ENCODE measurements around the gene BRMS1.
A peak's percentile ranks its signal among the peaks of the same experiment; 100 is the strongest.
"Not testable (repeated sequence)": the region's sequence is repeated elsewhere in the genome, so short reads cannot be mapped to it uniquely, and the experiment has no call there.

Gene BRMS1

DNA sequence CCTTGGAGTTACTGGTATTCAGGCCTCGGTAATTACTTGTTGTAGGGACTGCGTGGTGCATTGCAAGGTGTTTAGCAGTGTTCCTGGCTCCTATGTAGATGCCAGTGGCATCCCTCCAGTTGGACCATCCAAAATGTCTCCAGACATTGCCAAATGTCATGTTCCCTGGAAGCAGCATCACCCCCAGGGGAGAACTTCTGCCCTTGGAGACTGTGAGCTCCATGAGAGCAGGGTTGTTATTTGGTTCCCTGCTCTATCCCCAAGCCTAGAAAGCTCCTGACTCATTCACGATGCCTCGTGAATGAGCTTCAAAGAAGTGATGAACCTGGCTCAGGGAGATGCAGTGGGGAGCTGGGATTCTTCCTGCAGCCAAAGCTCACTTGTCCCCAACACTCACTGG, 23.3 kb downstream of the BRMS1 start:
- no peak for DNase-seq

DNA sequence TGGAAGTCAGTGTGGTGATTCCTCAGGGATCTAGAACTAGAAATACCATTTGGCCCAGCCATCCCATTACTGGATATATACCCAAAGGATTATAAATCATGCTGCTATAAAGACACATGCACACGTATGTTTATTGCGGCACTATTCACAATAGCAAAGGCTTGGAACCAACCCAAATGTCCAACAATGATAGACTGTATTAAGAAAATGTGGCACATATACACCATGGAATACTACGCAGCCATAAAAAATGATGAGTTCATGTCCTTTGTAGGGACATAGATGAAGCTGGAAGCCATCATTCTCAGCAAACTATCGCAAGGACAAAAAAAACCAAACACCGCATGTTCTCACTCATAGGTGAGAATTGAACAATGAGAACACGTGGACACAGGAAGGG, 24.2 kb downstream of the BRMS1 start:
- not testable (repeated sequence) for DNase-seq

DNA sequence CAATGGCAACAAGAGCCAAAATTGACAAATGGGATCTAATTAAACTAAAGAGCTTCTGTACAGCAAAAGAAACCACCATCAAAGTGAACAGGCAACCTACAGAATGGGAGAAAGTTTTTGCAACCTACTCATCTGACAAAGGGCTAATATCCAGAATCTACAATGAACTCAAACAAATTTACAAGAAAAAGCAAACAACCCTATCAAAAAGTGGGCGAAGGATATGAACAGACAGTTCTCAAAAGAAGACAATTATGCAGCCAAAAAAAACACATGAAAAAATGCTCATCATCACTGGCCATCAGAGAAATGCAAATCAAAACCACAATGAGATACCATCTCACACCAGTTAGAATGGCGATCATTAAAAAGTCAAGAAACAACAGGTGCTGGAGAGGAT, 24.6 kb downstream of the BRMS1 start:
- not testable (repeated sequence) for DNase-seq

DNA sequence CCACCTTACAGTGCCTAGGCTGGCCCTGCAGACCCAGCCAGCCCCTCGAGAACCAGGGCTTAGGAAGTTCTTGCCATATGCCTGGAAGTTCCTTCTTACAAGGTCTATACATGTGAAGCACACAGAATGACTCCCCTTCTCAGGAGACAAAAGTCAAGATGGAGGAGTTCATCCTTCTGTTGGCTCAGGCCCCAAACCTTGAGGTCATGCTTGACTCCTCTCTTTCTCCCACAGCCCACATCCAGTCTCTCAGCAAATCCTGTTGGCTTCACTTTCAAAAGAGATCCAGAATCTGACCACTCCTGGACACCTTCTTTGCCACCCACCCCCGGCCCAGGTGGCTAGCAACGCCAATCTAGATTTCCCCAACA, 26.3 kb downstream of the BRMS1 start:
- DNase-seq: no peak

DNA sequence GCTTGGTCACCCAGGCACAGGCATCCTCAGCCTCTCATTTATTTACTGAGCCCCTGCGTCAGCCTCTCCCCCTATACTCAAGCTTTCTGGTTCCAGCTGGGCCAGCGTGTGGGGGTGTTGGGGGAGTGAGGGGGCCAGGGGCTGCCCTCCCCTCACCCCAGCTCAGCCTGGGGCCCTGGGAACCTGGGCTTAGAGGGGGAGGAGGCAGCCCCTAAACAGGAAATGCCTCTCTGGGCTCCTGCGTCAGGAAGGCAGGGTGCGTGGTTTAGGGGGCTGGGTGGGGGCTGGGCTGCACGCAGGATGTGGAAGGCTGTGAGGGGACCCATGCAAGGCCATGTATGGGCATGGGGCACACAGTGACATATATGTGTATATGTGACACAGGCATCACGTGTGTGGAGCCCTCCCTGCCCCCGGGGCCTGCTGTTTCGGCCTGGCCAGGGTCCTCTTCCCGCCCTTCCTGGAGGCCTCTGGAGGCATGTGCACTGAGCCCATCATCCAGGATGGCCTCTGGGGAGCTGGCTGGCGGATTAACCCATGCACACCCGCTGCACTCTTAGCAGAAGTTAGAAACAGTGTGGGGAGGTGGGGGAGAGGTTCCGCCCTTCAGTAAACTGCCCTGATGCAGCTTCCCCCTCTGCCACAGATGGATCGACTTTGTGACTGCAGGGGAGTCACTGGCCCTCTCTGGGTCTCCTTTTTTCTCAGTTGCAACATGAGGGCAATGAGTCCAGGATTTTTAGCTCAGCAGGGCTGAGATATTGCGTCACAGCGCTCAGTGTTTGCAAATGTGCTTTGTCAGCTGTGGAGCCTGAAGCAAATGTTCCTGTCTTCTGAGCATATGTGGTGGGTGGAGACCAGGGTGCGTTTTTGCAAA, 26.9 kb downstream of the BRMS1 start:
- no peak for DNase-seq

DNA sequence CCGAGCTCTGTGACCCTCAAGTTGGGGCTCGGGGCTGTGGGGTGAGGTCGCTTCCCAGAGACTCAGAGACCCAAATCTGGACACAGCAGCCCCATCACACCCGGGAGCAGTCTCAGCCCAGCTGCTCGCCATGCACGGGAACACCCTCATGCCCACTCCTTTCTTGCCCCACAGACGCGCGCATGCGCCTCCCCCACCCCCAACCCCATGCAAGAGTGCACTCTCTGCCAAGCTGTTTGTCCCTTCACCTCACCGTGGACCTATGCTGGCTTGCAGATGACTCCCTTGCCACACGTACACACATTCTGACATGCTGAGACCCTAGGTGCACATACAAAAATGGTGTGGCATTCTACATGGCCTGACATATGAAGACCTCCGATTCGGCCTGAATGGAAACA, 27.6 kb downstream of the BRMS1 start:
- DNase-seq: no peak

DNA sequence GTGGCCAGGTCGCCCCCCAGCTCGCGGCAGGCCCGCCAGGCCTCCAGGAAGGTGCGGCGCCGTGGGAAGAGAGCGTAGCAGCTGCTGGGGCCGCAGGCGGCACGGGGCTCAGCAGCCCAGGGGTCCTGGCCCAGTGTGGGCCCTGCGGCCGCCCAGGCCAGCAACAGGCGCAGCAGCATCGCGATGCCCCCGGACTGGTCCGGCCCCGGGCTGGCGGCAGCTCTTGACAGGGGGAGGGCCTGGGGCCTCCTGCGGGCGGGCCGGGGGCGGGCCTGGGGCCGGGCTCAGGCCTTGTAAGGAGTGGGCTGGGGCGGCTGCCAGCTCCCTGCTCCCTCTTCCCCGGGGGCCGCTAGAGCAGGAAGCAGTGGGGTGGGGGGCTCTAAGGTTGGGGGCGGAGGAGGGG, 28.1 kb downstream of the BRMS1 start, which contains the start of gene CD248:
Gene CD248 (minus strand): TSS at position 196 of the 403 bp plus-strand sequence. CDS start 17 bp downstream, at position 179.
- no peak for DNase-seq

DNA sequence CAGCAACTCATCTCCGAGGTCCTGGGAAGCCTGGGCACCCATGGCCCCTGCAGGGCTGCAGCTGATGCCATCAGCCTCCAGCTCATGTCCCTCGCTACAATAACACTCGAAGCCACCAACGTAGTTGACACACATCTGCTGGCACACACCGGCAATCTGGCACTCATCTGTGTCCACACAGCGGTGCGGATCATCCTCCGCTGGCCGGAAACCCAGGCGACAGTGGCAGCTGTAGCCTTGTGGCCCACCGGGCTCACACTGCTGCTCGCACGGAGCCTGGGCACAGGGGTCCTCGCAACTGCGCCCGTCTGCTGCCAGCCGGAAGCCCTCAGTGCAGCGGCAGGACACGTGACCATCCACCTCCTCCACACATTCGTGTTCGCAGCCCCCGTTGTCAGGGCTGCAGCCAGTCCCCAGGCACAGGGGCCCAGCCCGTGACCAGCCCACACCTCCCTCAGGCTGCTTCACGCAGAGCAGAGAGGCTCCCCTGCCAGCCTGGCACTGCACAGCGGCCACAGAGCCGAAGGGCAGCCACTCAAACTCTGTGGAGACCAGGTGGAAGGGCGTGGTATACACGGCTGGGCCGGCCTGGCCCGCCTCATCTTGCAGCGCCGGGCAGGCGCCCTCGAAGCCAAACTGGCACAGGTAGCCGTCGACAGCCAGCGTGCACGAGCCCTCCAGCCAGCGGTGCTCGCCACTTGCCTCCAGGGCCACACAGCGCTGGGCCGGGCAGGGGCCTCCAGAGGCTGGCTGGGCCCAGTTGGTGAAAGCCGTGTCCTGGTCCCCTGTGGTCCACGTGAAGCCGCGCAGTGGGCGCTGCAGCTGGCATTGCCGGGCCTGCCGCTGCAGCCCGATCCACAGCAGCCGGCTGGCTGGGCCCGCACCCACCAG, 28.7 kb downstream of the BRMS1 start:
- DNase-seq: no peak

DNA sequence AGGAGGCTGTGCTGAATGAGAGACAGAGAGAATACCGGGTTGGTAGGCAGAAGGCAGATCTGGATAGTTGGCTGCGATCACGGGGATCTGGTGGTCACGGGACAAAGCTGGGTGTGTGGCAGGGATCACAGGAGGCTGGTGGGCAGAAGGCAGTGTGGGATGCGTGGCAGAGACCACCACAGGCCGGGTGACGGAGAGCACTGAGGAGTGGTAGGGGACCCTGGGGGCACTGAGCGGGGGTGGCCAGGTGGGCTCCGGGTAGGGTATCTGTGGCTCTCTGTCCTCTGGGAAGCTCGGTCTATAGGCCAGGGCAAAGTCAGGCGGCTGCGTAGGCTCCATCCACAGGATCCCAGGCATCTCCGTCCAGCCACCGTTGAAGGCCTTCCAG, 29.4 kb downstream of the BRMS1 start:
- no peak for DNase-seq

DNA sequence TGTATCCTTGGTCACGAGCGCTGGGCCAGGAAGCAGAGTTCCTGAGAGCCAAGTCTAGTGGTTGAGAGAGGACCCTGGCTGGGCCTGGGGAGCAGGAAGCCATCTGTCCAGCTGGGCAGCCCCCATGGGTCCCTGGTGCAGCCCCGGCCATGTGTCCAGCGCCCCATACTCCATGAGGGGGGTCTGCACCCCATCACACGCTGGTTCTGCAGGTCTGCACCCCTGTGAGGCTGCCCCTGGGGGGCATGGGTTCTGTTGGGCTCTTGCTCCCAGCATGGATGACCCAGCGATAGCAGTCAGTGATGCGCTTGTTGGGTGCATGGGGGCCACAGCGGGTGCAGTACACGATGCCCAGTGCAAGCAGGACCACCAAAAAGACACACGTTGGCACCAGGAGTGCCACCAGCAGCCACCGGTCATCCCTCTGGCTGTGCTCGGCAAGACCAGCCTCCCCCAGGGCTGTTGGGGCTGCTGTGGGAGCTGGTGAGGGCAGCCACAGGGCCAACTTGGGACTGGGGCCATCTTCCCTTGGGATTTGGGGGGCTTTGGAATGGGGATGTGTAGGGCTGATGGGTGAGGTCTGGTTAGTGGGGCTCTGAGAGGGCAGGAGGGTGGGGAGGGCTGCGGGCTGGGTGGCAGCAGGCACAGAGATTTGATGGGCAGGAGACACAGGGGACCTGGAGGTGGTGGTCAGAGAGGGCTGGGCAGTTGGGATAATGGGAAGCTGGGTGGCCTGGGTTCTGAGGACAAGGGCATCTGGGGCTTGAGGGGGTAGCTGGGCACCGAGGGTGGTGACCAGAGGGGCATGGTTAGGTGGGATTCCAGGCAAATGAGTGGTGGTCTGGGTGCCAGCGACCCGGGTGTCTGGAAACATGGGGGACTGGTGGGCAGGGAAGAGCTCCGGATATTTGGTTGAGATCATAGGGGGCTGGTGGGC, 30.1 kb downstream of the BRMS1 start:
- no peak for DNase-seq

DNA sequence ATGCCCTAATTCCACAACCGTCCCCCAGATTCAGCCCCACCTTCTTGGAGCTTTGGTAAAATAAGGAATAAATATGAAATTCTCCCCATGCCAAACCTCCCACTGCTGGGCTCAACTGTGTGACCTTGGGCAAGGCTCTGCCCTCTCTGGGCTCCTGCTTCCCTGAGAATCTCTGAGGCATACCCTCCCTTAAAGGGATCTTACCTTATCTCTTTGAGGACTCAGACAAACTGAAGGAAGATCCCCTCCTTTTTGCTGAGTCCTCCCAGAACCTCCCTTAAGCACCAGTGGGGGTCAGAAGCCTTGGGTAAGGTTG, 30.8 kb downstream of the BRMS1 start:
- no peak for DNase-seq

DNA sequence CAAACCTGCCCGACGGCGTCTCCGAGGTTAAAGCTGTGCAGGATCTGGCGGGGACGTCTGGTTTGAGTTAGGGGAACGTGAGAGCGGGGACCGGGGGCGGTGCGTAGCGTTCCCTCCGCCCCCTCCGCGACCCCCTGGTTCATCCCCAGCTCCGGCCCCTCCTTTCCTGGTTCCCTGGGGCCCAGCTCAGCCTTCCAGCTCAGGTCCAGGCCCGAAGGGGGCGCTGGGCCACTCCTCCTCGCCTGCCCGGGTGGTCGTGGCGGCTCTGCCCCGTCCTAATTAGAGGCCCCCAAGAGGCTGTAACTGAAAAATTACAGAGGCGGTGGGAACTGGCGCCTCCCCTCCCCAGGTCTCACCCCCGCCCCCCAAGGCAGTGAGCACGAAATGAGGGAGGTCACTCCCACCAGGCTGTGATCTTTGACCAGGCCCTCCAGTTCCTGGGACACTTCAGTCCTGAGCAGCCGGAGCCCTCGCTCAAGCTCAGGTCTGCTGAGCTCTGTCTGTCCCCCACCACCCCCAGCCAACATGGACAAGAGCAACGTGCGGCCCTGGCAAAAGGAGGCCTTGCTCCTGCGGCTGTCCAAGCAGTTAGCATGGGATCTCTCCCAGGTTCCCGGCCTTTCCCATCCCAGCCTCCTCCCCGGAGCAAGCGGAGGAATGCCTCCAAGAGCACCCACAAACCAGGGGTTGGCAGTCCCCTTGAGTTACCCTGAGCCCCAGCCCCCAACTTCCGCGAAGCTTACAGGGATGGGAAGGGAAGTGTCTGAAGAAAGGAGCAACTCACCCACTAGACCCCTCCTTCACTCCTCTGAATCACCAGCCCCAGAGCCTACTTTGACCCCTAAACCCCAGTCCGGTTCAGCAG, 31.4 kb downstream of the BRMS1 start:
- DNase-seq: no peak

DNA sequence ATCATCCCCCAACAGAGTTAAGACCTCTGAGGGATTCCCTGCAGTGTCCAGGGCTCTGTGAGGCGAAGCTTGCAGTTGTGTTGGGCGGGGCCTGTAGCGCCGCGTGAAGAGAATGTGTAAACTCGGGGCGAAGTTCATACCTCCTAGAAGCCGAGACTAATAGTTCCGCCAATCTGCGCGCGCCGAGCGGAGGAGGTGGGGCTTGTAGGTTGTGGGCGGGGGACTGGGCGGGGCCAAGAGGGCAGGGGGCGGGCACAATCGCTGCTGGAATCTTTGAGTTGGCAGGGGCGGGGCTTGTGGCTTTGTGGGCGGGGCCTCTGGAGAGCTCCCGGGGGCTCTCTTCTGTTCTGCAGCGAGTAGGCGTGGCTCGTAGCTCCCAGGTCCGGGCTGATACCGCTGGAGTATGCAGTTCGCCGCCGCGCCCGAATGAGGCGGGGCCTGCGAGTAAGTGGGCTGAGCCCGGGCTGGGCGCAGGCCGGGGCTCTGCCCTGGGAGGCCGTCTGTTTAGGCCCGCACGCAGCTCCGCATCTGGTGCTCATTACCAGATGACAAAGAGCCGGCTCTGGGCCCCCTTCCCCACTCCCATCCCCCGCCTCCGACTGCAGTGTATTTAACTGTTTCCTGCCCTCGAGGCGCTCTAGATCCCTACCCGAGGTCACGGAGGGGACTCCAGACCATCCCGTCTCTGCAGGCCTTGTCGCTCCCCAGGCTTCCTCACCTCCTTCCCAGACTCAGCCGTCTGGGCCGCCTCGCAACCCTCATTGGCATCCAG, 32.2 kb downstream of the BRMS1 start:
- peak; percentile 93 for DNase-seq

DNA sequence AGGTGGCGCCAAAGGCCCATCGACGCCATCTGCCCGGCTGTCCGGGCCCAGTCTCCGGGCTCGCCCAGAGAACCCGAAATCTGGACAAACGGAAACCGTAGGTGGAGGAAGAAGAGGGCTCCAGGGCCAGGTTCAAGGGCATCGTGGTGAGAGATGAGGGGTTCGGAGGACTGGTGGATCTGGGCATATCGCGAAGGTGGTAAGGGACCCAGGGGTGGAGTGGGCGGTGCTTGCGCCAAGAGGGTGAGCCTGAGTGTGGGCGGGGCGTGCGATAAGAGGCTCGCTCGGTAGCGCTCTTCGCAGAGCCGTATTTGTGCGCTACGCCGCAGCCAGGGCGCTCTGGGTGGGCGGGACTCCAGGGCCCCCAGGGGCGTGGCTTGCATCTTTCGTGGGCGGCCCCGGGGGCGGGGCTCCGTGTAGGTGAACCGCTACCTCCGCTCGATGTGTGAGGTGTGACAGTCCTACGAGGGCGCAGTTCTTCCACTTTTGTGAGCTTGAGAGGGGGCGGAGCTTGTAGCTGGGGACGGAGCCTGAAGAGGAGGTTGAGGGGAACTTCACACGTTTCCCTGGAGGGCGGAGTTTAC, 32.8 kb downstream of the BRMS1 start:
- peak; percentile 81 for DNase-seq

DNA sequence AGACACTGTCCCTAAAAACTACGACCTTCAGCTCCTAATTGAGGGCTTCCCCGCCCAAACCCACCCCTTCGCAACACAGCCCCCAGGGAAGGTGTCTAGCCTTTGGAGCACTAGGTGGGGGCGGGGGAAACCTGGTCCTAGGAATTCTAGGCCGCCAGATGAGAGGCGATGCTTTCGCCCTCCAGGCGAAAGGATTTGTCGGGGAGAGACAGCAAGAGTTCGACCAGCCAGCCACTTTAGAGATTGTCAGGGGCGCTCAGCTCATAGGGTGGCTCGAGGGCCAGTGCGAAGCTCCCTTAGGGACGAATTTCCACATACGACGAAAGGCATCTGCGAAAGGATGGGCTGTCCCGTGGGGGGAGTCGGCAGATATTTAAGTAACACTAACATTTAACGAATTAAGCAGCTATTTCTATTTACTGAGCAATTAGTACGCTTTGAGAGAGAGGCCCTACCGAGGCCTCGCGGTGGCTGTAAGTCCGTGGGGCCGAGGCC, 33.4 kb downstream of the BRMS1 start:
- no peak for DNase-seq

DNA sequence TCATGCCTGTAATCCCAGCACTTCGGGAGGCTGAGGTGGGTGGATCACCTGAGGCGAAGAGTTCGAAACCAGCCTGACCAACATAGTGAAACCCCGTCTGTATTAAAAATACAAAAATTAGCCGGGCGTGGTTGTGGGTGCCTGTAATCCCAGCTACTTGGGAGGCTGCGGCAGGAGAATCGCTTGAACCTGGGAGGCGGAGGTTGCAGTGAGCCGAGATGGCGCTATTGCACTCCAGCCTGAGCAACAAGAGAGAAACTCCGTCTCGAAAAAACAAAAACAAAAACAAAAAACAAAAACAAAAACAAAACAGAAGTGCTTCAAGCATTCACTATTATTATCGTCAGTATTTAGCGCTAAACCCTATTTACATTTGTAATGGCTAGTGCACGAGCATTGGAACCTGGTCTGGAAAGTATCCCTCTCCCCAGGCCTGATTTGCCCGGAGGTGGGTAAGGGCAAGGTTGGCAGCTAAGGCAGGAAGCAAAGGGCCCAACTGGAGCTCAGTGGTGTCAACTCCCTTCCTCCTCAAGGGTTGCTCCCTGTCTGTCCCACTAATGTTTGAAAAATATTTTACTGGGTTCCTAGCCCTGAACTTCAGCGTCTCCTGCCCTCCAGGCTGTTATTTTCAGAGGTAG, 34.0 kb downstream of the BRMS1 start:
- DNase-seq: not testable (repeated sequence)

DNA sequence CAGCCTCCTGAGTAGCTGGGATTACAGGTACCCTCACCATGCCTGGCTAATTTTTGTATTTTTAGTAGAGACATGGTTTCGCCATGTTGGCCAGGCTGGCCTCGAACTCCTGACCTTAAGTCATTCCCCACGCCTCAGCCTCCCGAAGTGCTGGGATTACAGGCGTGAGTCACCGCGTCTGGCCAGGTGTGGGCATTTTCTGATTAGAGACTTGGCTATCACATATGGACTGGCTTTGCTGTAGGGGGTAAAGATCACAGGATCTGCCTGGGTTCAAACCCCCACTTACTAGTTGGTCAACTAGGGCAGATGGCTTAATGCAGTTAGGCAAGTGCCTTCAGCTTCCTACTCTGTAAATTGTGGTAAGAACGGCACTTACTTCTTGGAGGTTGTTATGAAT, 34.6 kb downstream of the BRMS1 start:
- DNase-seq: no peak

DNA sequence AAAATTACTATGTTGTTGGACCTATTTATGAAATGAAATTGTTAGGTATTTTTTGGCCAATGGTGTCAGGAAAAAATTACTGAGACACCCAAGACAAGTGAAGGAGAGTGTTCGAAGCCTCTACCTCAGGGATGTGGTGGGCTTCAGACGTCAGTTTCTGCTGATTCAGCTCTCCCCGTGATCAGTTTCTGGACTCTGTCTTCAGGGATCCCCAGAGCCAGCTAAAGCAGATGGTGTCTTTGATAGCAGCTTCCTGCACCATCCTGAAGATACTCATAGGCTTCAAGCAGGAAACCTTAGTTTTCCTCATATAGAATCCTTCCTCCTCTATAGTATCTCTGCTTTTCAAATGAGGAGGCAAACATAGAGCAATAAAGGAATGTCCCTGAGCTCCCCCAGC, 35.4 kb downstream of the BRMS1 start:
- DNase-seq: no peak

DNA sequence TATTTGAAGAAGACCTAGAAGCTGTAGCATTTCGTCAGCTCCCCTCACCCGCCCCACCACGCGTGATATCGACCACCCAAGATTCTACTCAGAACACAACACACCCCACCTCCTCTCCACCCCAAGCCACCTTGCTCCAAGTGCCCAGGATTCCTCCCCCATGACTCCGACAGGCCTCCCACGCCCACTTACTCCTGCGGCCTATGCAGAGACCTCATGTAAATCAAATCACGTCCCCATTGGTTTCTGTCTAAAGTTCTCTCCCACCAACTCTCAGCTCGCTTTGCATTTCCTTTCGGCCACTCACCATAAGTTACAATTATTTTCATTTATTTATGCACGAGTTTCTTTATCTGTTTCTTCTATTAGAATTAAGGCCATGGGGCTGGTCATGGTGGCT, 42.2 kb downstream of the BRMS1 start:
- DNase-seq: no peak

DNA sequence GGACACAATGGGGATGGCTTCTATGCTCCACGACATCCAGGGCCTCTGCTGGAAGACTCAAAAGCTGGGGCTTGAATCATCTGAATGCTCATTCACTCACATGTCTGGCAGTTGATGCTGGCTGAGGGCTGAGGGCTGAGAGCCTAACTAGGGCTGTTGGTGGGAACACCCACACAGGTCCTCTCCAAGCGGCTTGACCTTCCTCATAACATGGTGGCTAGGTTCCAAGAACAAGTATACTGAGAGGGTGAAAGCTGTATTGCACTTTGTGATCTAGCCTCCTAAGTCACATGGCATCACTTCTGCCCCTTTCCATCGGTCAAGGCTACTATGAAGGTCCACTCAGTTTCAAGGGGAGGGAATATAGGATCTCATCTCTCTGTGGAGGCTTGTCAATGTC, 45.7 kb downstream of the BRMS1 start:
- no peak for DNase-seq
